ENCODE results near the gene KDM1A.

Gene KDM1A

GRCh38 chr1:23069675-23070074, 50.4 kb downstream of the KDM1A start:
- DNase-seq (ENCODE audit: low spot score), result no peak

- no peak for DNase-seq (ENCODE audit: low spot score)
Measured at GRCh38 chr1:23074012-23074411, 54.7 kb downstream of the KDM1A start.

GRCh38 chr1:23079025-23079424, 59.8 kb downstream of the KDM1A start:
- no peak for DNase-seq (ENCODE audit: low spot score)

GRCh38 chr1:23080885-23081284, 61.6 kb downstream of the KDM1A start:
- DNase-seq (ENCODE audit: low spot score), result no peak

GRCh38 chr1:23081376-23081775, 62.1 kb downstream of the KDM1A start:
- DNase-seq (ENCODE audit: low spot score), result no peak

- DNase-seq (ENCODE audit: low spot score), result no peak
Measured at GRCh38 chr1:23083714-23084480, 64.6 kb downstream of the KDM1A start.

GRCh38 chr1:23084880-23085279, 65.6 kb downstream of the KDM1A start:
- DNase-seq (ENCODE audit: low spot score), result no peak

GRCh38 chr1:23085696-23086095, 66.4 kb downstream of the KDM1A start:
- DNase-seq (ENCODE audit: low spot score), result no peak

GRCh38 chr1:23088027-23088426, 68.8 kb downstream of the KDM1A start:
- no peak for DNase-seq (ENCODE audit: low spot score)

- no peak for DNase-seq (ENCODE audit: low spot score)
Measured at GRCh38 chr1:23090056-23090455, 70.8 kb downstream of the KDM1A start.

- no peak for DNase-seq (ENCODE audit: low spot score)
Measured at GRCh38 chr1:23091545-23091944, 72.3 kb downstream of the KDM1A start.

- no peak for DNase-seq (ENCODE audit: low spot score)
Measured at GRCh38 chr1:23092447-23092846, 73.2 kb downstream of the KDM1A start.

GRCh38 chr1:23097316-23097715, 78.0 kb downstream of the KDM1A start:
- no peak for DNase-seq (ENCODE audit: low spot score)

- DNase-seq (ENCODE audit: low spot score), result peak; percentile 54
Measured at GRCh38 chr1:23098463-23099170, 79.3 kb downstream of the KDM1A start.

- no peak for DNase-seq (ENCODE audit: low spot score)
Measured at GRCh38 chr1:23099171-23099536, 79.9 kb downstream of the KDM1A start.

GRCh38 chr1:23100074-23100748, 80.9 kb downstream of the KDM1A start:
- DNase-seq (ENCODE audit: low spot score), result no peak

- no peak for DNase-seq (ENCODE audit: low spot score)
Measured at GRCh38 chr1:23101101-23101827, 82.0 kb downstream of the KDM1A start.

- DNase-seq (ENCODE audit: low spot score), result no peak
Measured at GRCh38 chr1:23101887-23102286, 82.6 kb downstream of the KDM1A start.

- DNase-seq (ENCODE audit: low spot score), result no peak
Measured at GRCh38 chr1:23102289-23102688, 83.0 kb downstream of the KDM1A start.

GRCh38 chr1:23103001-23103889, 84.0 kb downstream of the KDM1A start:
- DNase-seq (ENCODE audit: low spot score), result no peak
